Activated CD4-positive, alpha-beta T cell treated with anti-CD3 and anti-CD28 coated beads, Interleukin-2, amount 50 U/mL, for 1 hour (primary cell): ENCODE measurements around the gene DOCK6.

Experiments
- DNase-seq: peaks from one replicate; pipeline ENCODE4 v3.0.0-alpha.2; 2020

DOCK6 gene

DNA sequence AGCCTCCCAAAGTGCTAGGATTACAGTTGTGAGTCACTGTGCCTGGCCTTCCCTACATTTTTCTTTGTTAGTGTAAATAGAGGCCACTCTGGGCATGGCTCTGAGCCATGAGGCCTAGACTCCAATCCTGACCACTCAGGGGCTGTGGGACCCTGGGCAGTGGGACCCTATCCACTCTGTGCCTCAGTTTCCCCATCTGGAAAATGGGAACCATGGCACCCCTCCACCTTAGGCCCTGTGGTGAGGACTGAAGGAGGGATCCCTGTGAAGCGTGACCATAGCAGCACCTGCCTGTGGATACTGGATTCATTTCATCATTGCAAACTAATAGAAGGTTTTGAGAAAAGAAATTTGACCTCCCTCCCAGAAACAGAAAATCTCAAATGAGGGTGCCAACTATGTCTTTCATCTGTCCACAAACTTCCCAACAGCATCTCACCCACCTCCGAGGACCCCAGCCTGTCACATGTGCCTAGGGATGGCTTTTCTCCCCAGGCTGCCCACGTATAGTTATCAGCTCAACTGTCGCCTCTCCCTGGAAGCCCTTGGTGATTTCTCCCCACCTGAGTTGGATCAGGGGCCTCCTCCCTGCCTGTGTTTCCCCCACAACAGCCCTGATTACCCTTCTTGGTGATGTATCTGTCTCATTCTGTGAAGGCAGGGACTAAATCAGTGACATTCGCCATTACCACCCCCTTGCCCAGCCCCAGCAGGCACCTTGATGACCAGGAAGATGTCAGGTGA is 17.3 kb downstream of the DOCK6 start:
- DNase-seq = no peak

DNA sequence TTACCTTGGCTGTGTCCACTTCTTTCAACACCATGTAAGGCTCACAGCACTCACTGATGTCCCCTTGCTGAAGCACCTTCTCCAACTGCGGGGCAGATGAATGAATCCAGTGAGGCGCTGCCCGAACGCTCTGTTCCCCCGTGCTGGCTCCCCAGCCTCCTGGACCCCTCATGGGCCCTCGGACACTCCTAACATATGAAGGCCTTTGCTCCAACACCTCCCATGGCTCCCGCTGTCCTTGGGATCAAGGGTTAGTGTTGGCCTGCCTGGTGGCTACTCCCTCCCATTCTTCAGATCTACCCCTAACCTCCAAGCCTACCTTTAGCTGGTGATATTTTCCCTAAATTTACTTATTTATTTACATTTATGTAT is 18.5 kb downstream of the DOCK6 start:
- no peak for DNase-seq

DNA sequence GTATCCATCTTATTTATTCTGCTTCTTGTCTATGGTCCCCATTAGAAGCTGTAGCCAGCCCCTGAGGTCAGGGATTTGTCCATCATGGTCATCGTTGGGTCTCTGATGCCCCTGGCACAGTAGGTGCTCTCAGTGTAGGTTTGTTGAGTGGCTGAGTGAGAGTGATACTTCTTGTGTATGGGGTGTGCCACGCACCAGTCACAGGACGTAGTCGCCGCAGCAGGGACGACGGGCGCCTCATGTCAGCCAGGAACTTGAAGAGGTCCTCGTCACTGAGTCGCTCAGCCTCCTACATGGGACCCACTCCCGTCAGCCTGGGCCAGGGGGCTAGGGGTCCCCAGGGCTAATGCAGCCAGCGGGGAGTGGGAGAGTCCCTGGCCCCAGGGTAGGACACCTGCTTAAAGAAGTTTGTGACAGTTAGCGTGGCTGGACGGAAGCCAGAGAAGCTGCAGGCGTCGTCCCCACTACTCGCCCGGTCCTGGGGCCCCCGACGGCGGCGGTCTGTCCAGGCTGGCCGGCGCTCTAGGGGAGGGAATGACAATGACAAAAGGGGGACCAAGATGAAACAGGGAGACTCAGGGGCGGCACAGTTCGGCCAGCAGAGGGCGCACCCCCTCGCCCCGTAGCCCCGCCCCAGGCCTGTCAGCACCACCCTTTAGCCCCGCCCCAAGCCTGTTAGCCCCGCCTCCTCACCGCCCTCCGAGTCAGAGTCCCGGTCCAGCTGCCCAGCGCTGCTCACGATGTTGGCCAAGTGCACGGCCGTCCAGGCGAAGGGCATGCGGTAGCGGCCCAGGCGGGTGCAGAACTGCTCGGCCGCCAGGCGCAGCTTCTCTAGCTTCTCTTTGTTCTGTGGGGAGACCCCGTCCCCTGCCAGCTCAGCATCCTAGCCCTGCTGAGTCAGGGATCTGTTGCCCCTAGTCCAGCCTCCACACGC is 19.2 kb downstream of the DOCK6 start:
- peak; percentile 81 for DNase-seq

DNA sequence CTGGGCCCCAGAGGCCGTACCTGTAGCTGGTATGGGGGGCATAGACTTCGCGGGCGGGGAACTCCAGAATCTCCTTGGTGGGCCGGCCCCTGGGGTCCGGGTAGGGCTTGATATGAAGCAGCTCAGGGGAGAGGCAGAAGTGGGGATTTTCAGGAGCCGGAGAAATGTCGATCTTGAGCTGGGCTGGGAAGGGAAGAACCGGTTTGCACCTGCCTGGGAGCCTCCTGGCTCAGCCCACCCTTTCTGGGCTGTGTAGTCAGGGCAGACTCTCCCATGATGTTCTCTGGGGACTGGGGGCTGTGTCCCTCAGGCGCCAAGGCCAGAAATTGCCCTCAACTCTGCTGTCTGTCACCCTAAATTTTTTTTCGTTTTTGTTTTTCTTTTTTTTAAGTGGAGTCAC is 20.3 kb downstream of the DOCK6 start:
- DNase-seq = no peak

DNA sequence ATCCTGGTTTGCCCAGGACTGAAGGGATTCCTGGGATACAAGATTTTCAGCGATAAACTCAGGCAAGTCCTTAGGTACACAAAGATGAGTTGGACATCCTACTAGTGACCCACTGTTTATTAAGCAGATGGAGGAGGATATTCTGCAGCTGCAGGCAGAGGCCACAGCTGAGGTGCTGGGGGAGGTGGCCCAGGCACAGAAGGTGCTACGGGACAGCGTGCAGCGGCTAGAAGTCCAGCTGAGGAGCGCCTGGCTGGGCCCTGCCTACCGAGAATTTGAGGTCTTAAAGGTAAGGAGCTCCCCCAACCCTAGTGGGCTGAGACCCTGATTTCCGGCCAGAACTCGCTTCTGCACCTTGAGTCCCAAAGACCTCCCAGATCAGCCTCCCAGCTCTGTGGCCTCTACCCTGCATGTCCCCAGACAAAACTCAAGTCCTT is 22.3 kb downstream of the DOCK6 start:
- DNase-seq = no peak

DNA sequence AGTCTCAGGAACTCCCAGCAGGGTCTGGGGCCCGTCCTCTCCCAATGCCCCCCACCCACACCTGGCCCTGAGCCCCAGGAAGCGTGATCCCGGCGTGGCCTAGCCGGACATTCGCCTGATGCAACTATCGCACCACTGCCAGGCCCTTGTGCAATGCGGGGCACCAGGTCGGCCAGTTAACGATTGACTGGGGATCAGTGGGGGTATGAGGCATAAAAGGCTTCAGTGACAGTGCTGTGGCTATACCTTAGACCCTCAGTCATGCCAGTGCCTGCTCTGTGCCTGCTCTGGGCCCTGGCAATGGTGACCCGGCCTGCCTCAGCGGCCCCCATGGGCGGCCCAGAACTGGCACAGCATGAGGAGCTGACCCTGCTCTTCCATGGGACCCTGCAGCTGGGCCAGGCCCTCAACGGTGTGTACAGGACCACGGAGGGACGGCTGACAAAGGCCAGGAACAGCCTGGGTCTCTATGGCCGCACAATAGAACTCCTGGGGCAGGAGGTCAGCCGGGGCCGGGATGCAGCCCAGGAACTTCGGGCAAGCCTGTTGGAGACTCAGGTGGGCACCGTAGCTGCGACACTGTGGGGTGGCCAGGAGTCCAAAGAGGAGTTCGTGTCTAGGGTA is 22.8 kb downstream of the DOCK6 start, which contains the start of gene ANGPTL8:
TSS of gene ANGPTL8 (plus strand) at position 243 of the 624 bp plus-strand sequence. CDS start at position 262, 19 bp downstream.
- no peak for DNase-seq

DNA sequence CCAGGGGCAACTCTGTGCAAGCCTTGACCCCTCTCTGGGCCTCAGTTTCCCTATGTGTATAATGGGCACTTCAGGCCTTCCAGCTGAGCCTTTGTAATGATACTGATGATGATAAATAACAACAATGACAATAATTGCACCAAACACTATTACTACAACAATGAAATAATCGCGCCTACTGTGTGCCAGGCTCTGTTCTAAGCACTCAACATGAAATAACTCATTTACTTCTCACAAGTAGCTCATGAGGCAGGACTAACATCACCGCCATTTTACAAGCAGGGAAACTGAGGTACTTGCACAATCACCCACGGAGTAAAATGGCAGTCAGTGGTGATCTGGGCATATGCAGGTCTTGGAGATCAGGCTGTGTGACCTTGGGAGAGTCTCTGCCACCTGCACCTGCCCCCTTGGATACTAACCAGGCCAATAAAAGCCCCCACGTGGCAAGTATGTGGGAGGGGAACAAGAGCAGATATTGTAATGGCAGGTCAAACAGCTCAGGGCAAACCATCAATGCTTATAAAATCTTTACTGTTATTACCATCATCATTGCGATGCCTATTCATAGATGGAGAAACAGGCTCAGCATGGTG is 23.4 kb downstream of the DOCK6 start:
- no peak for DNase-seq

DNA sequence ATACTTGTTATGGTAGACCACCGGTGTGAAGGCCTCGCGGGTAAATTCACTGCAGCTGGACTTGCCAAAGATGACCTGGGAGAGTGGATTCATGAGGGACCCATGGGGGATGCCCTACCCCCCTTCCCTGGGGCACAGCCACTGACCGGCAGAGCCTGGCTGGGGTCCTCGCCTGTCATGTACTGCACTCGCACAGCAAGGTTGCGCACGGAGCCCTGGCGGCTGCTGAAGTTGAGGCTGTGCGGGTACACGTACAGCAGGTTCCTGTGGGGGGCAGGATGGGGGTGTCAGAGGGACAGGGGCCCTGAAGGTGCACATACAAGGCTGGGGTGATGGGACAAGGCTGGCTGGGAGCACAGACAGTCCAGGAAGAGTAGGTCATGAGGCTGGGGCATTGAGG is 24.3 kb downstream of the DOCK6 start:
- DNase-seq = no peak

DNA sequence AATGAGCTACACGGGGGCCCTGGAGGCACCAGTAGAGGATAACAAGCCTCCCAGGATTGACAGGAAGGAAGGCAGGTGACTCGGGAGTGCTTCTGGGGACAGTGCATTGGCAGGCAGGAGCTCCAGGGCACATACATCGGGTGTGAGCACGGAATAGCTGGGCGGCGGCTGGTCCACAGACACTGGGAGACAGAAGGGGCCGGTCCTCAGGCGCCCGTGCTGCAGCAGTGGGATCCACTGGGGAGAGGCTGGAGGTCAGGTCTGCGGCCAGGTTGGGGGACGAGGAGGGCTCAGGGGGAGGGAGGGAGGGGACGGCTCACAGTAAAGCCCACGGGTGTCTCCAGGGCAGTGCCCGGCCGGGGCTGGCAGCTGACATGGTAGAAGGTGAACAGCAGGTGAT is 25.0 kb downstream of the DOCK6 start:
- DNase-seq = no peak

DNA sequence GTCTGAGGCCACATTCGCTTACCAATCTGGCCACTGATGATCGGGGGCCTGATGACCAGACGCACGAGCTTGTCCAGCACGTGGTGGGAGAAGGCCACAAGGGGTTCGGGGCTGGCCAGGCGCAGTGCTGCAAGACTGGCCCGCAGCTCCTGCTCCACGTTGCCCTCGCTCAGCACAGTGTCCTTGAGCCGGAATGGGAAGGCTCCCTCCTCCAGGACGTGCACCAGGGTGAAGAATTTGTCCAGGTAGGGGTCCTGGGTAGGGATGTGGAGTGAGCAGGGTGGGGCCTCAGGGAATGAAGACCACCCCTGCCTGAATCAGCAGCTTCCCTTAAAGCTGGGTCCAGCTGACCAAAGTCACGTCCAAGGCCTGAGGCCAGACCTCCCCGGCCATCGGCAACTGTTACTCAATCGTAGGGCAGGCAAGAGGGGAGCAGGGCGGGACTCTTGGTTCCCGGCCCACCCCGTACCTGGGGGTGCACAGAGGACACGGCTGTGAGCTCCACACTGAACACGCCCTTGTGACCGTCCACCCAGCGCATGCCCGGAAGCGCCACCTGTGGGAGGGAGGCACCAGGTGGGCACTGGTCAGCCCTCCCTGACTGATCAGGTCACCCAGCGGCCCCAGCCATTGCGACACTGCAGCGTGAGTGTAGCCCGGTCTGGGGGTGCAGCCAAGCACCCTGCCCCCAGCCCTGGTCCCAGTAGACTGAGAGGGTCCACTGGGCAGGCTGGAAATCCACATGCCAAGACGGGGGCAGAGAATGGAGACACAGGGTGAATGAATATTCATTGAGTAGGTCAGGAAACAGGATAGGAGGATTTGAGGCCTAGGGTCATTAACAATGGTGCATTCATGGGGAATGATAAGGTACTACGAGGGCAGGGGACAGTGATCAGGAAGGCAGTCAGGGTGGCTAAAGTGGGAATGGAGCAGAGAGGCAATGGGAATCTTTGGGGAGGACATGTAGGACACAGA is 25.7 kb downstream of the DOCK6 start:
- DNase-seq = no peak

DNA sequence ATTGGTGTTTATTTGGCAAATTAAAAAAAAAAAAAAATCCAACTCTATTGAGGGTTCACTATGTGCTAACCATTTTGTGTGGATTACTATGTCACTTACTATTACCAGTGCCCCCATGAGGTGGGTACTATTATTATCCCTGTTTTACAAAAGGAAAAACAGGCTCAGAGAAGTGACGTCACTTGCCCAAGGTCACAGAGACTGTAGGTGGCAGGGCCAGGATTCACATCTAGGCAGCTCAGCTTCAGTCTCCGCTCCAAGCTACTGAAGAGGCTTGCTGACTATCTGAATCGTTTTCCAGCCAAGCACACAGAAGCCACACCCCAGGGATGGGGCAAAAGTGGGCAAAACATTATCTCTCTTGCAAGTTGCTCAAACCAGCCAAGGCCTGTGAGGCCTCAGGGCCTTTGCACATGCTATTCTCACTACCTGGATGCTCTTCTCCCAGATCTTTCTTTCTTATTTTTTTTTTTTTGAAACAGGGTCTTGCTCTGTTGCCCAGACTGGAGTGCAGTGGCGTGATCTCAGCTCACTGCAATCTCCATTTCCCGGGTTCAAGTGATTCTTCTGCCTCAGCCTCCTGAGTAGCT is 27.7 kb downstream of the DOCK6 start:
- no peak for DNase-seq

DNA sequence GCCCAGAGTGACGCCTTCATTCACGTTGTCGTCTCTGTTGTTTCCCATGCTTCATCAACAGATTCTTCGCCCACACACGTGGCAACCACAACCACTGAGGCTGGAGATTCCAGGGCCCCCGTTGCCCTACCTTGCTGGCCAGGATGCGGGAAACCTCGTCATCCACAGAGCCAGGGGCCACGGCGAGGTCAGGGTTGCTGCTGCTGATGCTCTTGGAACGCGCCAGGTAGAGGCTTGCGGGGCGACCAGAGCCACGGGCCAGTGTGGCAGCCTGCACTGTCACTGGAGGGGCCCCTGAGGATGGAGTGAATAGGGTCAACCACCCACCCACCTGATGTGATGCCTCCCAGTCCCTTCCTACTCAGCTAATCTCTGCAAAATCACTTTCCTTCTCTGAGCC is 29.3 kb downstream of the DOCK6 start:
- no peak for DNase-seq

DNA sequence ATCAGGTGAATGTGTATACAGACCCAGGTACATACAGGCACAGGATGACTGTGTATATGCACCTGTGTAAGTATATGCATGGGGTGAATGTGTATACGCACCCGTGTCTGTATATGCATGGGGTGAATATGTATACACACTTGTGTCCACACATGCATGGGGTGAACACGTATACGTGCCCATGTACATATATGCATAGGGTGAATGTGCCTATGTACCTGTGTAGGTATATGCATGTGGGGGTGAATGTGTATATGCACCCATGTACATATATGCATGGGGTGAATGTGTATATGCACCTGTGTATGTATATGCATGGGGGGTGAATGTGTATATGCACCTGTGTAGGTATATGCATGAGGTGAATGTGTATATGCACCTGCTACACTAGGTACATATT is 29.8 kb downstream of the DOCK6 start:
- DNase-seq = no peak

DNA sequence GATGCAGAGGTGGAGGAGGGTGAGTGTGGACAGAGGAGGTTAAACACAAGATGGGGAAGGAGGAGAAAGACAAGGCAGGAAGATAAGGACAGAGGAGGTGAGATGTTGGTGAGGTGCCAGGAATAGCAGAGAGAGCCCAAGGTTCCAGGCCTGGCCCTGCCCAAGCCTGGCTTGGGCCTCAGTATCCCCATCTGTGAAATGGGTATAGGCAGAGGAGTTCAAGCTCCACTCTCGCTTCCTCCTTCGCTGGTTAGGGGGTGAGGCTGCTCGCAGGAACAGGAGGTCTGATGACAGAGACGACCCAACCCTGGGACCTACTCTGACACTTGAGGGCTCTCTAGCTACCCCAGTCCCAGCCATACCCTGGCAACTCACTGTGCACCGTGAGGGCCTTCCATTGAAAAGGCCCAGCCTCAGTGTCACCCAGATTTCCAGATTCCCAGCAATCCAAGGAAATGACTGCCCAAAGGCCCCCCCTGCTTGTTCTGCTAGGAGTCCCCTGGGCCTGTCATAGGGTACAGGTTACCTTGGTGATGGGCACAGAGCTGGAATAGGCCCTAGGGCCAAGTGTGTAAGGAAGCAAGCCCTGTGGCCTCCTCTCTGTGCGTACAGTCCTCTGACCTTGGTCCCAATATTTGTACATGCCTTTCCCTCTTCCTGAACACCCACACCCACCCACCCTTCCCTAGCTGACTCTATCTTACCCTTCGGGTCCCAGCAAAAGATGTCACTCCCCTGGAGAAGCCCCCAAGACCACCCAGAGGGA is 31.5 kb downstream of the DOCK6 start:
- no peak for DNase-seq

DNA sequence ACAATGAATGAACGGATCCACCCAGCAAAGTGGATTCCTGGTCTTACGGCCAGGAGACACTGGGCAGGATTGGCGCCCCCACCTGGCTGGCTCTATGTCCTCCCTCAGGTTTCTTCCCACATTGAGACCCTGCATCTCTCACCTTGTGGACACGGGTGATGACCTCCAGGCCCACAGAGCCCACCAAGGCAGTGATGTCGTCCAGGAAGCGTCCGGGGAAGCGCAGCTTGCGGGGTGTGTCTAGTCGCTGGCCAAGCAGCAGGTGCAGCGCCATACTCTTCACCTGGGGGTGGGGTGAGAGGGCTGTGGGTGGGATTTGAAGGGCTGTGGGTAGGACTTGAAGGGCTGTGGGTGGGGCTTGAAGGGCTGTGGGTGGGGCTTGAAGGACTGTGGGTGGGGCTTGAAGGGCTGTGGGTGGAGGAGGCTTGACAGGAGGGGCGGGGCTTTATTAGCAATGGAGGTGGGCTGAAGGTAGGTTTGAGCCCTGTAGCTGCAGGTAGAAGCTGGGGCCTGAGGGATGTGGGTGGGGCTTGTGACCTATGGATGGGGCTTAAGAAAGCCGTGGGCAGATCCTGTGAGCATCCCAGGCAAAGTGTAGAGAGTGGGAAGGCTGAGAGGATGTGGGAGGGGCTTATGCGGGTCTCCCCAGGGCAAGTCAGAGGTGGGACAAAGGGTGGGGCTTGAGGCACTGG is 35.0 kb downstream of the DOCK6 start:
- DNase-seq = no peak

DNA sequence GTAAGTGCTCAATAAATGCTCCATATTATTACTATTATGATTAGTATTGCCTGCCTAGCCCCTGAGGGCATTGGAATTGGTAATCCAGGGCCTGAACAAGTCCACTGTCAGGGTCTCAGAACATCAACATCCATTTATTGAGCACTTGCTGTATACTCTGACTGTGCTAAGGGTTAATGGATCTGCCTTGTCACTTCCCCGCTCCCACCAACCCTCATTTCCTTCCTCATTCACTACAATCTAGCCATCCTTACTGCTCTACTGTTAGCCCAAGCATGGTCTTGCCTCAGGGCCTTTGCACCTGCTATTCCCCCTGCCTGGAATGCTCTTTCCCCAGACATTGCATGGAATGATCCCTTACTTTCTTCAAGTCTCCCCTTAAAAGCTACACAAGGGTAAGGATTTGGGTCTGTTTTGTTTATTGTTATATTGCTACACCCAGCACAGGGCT is 35.6 kb downstream of the DOCK6 start:
- DNase-seq = no peak

DNA sequence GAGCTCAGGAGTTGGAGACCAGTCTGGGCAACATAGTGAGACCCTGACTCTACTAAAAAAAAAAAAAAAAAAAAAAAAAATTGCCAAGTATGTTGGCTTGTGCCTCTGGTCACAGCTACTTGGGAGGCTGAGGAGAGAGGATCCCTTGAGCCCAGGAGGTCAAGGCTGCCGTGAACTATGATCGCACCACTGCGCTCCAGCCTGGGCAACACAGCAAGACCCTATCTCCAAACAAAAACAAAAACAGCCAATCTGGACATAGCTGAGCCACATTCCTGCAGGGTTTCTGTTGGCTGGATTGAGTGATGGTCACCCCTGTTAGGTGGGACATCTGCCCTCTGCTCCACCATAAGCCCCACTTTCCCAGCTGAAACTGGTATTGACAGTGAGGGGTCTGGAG is 36.5 kb downstream of the DOCK6 start:
- no peak for DNase-seq

DNA sequence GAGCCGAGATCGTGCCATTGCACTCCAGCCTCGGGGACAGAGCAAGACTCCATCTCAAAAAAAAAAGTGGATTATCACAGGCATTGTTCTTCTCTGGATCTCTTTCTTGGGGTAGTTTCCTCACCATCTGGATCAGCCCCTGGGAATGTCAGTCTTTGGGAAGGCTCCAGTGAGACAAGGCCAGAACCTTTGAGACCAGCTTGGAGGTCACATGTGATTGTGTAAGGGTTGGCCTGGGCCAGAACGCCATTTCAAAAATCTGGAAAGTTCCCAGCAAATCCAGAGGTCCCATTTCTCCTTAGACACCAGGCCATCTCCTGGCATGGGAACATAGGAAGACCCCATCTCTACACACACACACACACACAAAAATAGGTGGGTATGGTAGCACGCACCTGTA is 37.2 kb downstream of the DOCK6 start:
- no peak for DNase-seq

DNA sequence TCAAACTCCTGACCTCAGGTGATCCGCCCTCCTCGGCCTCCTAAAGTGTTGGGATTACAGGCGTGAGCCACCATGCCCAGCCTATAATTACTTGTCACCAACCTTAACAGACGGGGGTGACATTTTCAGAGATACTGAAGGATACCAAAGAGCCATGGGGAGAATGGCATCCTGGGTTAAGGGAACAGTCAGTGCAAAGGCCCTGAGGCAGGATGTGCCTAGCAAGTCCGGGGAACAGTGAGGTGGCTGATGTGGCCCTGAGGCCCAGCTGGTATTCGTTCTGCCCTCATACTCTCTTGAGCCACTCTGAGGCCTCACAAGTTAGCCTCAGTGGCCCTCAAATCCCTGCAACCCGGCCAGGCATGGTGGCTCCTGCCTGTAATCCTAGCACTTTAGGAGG is 37.9 kb downstream of the DOCK6 start:
- no peak for DNase-seq

DNA sequence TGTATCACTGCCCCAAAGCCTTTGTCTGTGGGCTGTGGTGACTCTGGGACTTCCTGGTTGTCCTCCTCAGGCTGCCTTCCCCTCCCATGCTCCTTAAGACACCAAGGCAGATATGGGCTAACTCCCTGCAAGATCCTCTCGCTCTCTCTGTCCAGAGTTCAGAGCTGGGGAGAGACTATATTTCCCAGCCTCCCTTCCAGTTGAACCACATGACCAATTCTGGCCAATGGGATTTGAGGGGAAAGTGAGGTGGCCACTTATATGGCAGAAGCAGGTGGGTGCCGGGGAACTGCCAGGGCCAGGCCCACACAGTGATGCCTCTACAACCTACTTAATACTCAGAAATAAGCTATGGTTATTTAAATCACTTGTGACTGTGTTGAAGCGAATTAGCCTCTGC is 39.1 kb downstream of the DOCK6 start:
- DNase-seq = no peak
